Caki2 (cell line): ENCODE measurements around the gene SHISAL1. TPM values are rescaled to one million over a fixed set of nuclear protein-coding genes. Genes with fewer than 3 reads are reported as not detected.

Source experiments
- DNase-seq: peaks from one replicate; pipeline ENCODE4 v3.0.0-alpha.2; 2015; ENCODE audit warnings: low read depth
- in situ Hi-C: cut with HindIII; loops from 2 replicates; pipeline ENCODE4 v1.10.0; 2016; ENCODE audit warnings: low sequenced_read_pairs, low pct_unique_long_range_greater_than_20kb, mixed read lengths
- total RNA-seq: library from RNA; depleted of rRNA; stranded (reverse); fragments of >200 nt; shearing (Covaris generic); gene quantifications from 2 replicates; pipeline ENCODE4 v1.2.3, GENCODE V29; 2014; ENCODE audit warnings: low replicate concordance

The SHISAL1 gene
- total RNA-seq, 1 experiment from 2014 or later, result 3.5 TPM

DNA sequence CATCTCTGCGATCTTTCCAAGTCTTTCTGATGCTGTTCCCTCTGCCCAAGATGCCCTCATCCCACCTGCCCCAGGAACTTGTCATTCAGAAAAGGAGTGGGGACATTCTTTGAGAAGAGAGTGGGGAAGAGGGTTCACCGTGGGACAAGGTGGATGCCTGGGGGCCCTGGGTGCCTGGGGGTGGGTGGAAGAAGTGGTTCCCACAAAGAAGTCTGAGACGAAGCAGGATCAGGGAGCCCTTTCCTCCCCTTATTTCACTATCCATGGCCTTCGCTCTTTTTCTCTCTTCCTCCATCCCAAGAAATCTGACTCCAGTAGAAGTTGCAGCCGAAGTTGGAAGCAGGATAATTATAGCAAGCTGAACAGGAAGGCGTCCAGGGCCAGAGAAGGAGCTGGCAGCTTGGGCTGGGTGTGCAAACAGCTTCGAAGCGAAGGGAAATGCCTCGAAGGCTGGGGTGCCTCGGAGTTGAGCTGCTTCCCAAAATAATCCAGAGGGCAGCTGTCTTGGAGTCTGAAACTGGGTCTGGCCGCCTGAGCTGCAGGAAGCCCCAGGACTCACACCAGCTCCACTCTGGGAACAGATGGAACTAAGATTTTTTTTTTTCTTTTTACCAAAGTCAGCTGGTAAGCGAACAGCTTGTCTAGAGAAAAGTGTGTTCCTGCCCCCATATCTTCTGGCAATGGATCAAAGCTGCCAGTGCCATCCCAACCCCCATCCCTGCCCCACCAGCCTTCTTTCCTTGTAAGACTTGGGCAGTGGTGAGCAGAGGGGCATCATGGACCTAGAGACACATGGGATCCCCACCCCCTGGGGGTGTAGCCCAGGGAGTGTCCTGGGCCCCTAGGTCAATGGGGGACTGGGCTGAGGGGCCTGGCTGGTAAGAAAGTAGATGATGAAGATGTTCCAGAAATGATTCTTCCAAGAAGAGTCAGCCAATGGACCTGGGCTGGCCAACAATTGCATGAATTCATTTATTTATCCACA, 100.5 kb downstream of the SHISAL1 start:
- in situ Hi-C loops, result no loop called here

GRCh38 chr22:44211256-44211945, 101.3 kb downstream of the SHISAL1 start:
- in situ Hi-C loops, result no loop called here
- DNase-seq, result no peak

More for the DNA sequence above, 100.5 kb downstream of the SHISAL1 start:
- no peak for DNase-seq

GRCh38 chr22:44210722-44211121, 102.0 kb downstream of the SHISAL1 start:
- in situ Hi-C loops, result no loop called here

DNA sequence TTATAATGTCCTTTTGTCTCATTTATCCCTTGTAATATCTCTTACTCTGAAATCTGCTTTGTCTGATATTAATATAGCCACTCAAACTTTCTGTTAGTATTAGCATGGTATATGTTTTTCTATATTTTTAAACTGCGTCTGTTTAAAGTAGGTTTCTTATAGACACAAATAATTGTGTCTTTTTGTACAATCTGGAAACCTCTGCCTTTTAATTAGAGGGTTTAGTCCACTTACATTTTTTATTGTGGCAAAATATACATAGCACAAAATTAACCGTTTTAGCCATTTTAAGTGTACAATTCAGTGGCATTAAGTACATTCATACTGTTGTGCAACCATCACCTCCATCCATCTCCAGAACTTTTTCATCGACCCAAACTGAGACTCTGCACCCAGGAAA, 103.4 kb downstream of the SHISAL1 start:
- in situ Hi-C loops, result no loop called here
- DNase-seq, result no peak

More at GRCh38 chr22:44210722-44211121, 102.0 kb downstream of the SHISAL1 start:
- no peak for DNase-seq

DNA sequence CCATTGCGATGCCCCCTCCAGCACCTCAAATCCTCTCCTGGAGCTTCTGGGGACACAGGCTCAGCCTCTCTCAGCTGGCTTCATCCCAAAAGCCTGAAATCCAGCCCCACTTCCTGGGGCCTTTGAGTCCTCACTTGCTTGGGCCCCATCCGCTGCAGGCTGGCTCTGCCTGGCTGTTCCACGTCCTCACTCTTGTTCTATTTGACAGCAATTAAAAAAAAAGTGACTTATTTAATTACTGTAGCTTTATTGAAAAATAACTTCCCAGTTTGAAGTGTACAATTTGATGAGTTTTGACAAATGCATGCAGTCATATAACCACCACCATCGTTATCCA, 104.8 kb downstream of the SHISAL1 start:
- in situ Hi-C loops, result no loop called here

DNA sequence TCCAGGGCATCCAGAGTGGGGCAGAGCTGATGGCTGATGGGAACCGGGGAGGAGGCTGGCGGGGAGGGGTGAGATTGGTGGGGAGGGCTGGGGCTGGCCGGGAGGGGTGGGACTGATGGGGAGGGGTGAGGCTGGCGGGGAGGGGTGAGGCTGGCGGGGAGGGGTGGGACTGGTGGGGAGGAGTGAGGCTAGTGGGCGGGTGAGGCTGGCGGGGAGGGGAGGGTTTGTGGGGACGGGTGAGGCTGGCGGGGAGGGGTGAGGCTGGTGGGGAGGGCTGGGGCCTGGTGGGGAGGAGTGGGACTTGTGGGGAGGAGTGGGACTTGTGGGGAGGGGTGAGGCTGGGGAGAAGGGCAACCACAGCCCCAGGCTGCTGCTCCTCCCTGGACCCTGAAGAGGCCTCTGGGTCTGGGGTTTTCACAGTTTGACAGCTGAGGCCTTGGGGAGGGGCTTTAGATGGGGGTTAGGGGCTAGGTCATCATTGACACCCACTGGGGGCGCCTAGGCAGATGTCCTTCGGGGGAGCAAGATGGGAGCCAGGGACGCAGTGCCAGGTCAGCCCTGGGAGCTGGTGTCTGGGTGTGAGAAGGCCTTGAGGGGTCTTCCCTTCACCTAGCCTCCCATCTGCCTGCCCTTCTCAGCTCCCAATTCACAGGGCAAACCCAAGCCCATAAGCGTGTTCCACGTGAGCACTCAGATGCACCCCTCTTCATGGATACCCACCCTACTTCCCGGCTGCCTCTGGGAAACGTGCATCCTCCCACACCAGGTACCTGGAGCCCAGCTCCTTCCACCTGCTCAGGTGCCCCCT, 105.4 kb downstream of the SHISAL1 start:
- no peak for DNase-seq

More for the DNA sequence above, 104.8 kb downstream of the SHISAL1 start:
- DNase-seq, result no peak

GRCh38 chr22:44206696-44207095, 106.1 kb downstream of the SHISAL1 start:
- no peak for DNase-seq
- in situ Hi-C loops, result no loop called here

More for the DNA sequence above, 105.4 kb downstream of the SHISAL1 start:
- in situ Hi-C loops, result no loop called here

- DNase-seq, result no peak
- in situ Hi-C loops, result no loop called here
These were observed 106.5 kb downstream of the SHISAL1 start for GRCh38 chr22:44206330-44206645.

- in situ Hi-C loops, result no loop called here
- no peak for DNase-seq
These were observed 107.0 kb downstream of the SHISAL1 start for GRCh38 chr22:44205516-44206329.

- DNase-seq, result no peak
- in situ Hi-C loops, result no loop called here
These were observed 107.8 kb downstream of the SHISAL1 start for GRCh38 chr22:44204739-44205515.

DNA sequence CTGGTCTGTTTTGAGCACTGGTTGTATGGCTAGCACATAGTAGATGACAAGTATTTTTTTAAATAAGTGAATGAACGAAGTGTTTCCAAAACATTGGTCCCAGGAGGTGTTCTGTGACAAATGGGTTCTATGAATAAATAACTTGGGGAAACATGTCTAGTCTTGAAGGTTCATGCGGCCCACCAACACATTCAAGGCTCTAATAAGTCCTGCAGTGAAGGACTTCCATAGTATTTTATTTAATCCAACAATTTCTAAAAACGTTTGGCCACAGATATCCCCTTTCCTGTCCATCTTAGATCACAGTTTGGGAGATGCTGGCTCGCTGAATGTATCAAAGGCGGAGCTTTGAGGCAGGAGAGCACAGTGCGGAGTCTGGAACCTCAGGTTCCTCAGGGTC, 109.5 kb downstream of the SHISAL1 start:
- no peak for DNase-seq
- in situ Hi-C loops, result no loop called here

GRCh38 chr22:44202261-44202789, 110.4 kb downstream of the SHISAL1 start:
- in situ Hi-C loops, result no loop called here
- DNase-seq, result no peak

DNA sequence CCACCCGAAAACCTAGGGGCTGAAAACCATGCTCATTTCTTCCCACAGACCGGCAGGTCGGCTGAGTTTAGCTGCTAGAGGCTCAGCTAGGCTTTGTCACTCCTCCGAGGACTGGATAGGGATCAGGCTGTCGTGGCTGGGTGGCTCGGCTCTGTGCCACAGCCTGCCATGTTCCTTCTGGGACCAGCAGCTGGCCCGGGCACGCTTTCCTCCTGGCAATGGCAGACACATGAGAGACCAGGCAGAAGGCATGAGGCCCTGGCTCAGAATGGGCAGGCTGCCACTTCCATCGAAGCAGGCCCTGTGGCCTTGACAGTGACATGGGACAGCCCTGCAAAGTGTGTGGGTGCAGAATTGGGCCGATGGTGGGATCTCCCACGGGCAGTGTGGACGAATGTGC, 111.1 kb downstream of the SHISAL1 start:
- in situ Hi-C loops, result no loop called here
- no peak for DNase-seq

DNA sequence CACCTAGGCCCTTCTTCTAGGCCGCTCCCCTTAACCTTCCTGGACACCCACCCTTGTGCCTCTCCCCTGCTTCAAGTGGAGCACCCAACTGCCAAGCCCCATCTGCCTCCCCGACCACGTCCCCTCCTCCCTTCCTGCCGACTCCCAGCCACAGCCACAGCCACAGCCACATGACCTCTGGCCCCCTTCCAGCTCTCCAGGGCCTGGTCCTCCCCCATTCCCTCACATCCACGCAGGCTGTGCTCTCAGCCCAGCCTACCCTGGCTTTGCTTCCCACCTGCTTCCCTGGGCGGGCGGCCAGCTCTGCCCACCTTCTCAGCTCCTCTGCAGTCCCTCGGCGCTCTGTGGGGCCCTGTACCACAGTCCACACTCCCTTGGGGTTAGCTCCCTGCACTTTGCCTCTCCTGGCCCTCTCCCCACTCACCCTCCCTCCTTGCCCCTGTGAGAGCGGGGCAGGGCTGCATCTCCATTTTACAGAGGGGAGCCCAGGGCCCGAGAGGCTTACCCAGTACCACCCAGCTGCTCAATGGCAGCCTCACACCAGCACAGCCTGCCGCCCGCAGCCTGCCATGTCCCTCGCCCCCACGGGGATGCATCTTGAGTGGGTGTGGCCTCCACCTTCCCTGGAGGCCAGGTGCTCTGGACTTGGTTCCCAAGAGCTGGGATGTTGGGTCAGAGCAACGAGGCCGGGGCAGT, 111.7 kb downstream of the SHISAL1 start:
- in situ Hi-C loops, result no loop called here
- no peak for DNase-seq

DNA sequence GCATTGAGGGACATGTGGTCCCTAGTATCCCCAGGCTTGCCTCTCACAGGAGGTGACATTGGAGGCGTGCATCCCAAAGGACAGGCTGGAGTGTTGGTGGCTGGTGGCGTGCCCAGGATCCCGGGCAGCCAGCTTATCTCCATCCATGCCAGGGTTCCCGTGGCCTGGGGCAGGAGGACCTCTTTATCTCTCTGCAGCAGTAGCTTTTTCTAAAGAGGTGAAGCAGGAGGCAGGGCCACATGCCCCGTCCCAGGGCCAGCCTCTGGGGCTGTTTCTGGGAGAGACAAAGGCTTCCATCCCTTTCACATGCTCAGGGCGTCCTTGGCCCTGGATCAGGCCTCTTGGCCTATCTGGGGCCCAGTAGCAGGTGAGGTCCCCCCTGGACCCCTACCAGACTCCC, 112.3 kb downstream of the SHISAL1 start:
- no peak for DNase-seq

DNA sequence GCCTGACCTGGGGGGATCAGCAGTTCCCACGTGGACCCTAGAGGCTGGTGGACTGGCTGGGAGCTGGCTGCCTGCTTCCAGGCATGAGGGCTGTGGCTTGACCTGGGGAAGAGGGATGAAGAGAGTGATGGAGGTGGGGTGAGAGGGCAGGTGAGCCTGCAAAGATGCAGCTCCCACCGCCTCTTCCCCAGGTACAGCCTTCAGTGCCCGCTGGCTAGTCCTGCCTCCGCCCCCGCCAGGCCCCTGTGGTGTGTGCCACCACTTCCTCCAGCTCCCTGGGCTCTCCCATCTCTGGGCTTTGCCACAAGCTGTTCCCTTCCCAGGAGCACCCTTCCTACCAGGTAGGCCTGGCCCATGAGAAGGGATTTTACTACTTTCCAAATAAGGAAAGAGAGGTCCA, 112.9 kb downstream of the SHISAL1 start:
- in situ Hi-C loops, result no loop called here

More for the DNA sequence above, 112.3 kb downstream of the SHISAL1 start:
- in situ Hi-C loops, result no loop called here

More for the DNA sequence above, 112.9 kb downstream of the SHISAL1 start:
- DNase-seq, result no peak
